Measurements from ENCODE around the gene CFAP221.

The CFAP221 gene

GRCh38 chr2:119683074-119683712 lies 138.9 kb downstream of the CFAP221 start:
- no peak for DNase-seq

- no peak for DNase-seq
Measured at GRCh38 chr2:119683713-119684443, 139.6 kb downstream of the CFAP221 start.

GRCh38 chr2:119684518-119684917 lies 140.3 kb downstream of the CFAP221 start:
- DNase-seq, result no peak

- no peak for DNase-seq
Measured at GRCh38 chr2:119688616-119689015, 144.4 kb downstream of the CFAP221 start.

- DNase-seq, result no peak
Measured at GRCh38 chr2:119689218-119689617, 145.0 kb downstream of the CFAP221 start.

GRCh38 chr2:119691189-119691588 lies 146.9 kb downstream of the CFAP221 start:
- no peak for DNase-seq

- no peak for DNase-seq
Measured at GRCh38 chr2:119691651-119692245, 147.5 kb downstream of the CFAP221 start.

GRCh38 chr2:119692310-119692709 lies 148.1 kb downstream of the CFAP221 start:
- no peak for DNase-seq

GRCh38 chr2:119692954-119693353 lies 148.7 kb downstream of the CFAP221 start:
- no peak for DNase-seq

GRCh38 chr2:119693567-119693966 lies 149.3 kb downstream of the CFAP221 start:
- DNase-seq, result no peak

- DNase-seq, result no peak
Measured at GRCh38 chr2:119693967-119694366, 149.7 kb downstream of the CFAP221 start.

- no peak for DNase-seq
Measured at GRCh38 chr2:119694470-119694844, 150.2 kb downstream of the CFAP221 start.

- peak; percentile 33 for DNase-seq
Measured at GRCh38 chr2:119694845-119695521, 150.7 kb downstream of the CFAP221 start.

GRCh38 chr2:119696005-119696404 lies 151.8 kb downstream of the CFAP221 start:
- DNase-seq, result no peak

- no peak for DNase-seq
Measured at GRCh38 chr2:119696494-119697030, 152.3 kb downstream of the CFAP221 start.

- no peak for DNase-seq
Measured at GRCh38 chr2:119697290-119698020, 153.2 kb downstream of the CFAP221 start.

- DNase-seq, result no peak
Measured at GRCh38 chr2:119698246-119698645, 154.0 kb downstream of the CFAP221 start.

GRCh38 chr2:119699016-119699606 lies 154.9 kb downstream of the CFAP221 start:
- DNase-seq, result no peak

GRCh38 chr2:119700866-119701265 lies 156.6 kb downstream of the CFAP221 start:
- no peak for DNase-seq

- DNase-seq, result no peak
Measured at GRCh38 chr2:119701352-119701751, 157.1 kb downstream of the CFAP221 start.

- DNase-seq, result no peak
Measured at GRCh38 chr2:119702203-119702917, 158.1 kb downstream of the CFAP221 start.
